GM18526 (cell line): ENCODE results near the gene ZNF765.

Experiments used
- POLR2A ChIP-seq: IDR thresholded peaks from 3 replicates; pipeline ENCODE4 v1.6.1; 2011; ENCODE audit not compliant: insufficient read length; ENCODE audit errors: extremely low read depth

The ZNF765 gene

GRCh38 chr19:53394974-53395839, at the start of gene ZNF765:
ZNF765 (plus strand) TSS chr19:53395149; CDS start chr19:53398016, 2,867 bp downstream.
- TF ChIP-seq POLR2A, result peak; percentile 81

DNA sequence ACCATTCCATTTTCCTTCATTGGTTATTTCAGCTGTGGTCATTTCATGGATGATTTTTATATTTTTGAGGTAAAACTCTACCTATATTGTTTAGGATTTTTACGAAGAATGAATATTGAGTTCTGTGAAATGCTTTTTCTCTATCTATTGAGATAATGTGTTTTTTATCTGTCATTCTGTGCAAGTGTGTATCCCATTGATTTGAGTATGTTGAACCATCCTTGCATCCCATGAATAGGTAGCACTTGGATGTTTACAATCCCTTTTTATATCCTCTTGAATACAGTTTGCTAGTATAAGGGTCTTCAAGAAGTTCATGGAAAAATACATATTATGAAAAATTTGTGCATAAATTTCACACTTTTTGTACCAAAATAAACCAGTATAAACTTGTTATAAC, 39.2 kb upstream of the ZNF765 start:
- TF ChIP-seq POLR2A, result no peak

DNA sequence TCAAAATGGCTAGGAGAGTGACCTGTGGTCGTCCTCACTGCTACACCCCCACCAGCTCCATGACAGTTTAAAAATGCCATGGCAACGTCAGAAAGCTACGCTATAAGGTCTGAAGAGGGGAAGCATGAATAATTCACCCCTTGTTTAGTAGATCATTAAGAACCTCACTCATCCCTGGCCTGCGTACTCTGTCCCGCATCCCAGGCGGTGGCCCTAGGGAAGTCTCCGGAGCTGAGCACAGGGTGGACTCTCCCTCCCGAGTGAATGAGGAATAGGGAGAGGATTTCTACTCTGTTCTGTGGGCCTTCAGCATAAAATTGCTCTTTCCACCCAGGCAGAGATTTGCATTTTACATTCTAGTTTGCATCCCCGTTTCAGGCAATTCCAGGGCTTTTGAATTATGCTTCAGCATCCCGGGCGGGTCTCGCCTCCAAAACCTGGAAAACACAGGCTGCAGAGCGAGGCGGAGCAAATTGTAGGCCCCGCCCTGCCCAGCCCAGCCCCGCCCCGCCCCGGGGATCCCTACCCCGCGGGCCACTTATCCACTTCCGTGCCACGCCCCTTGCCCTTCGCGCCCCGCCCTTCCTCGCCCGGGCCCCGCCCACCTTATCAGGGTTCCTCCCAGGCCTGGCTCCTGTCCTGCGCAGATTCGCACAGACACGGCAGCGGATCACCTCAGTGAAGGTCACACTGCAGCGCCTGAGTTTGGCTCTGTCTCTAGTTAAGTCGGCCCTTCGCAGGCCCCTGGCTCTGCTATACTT, 36.9 kb upstream of the ZNF765 start:
- no peak for TF ChIP-seq POLR2A

DNA sequence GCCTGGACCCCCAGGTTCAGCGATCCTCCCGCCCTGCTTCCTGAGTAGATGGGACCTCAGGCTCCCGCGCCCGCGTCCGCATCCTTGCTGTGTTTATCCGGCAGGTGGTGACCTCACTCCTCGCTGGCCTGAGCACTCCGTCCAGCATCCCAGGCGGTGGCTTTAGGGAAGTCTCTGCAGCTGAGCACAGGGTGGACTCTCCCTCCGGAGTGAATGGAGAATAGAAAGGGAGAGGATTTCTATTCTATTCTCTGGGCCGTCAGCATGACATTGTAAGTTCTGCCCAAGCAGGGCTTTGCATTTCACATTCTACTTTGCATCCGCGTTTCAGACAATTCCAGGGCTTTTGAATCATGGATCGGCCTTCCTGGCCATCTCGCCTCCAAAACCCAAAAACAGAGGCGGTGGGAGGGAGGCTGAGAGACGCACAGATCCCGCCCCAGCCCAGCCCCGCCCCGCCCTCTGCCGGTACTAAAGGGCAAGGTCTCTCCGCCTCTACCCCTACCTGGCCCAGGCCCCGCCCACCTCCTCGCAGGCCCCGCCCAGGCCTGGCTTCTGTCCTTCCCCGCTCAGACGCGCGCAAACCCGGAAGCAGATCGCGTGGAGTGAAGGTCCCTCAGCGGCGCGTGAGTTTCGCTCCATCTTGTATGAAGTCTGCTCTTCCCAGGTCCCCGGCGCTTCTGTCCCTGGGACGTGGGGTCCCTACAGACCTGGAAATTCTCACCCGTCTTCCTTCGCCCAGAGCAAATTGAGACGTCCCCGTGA, 29.6 kb upstream of the ZNF765 start, which contains the start of gene ZNF525:
Gene ZNF525 (plus strand): TSS at position 572 of the 765 bp plus-strand sequence. CDS start 6,577 bp downstream, outside the sequence.
- TF ChIP-seq POLR2A, result peak; percentile 92

GRCh38 chr19:53365899-53366493, 29.0 kb upstream of the ZNF765 start:
- TF ChIP-seq POLR2A, result no peak

- TF ChIP-seq POLR2A, result no peak
Observed at GRCh38 chr19:53372196-53372595, 22.8 kb upstream of the ZNF765 start.

GRCh38 chr19:53374288-53374687, 20.7 kb upstream of the ZNF765 start:
- no peak for TF ChIP-seq POLR2A

- no peak for TF ChIP-seq POLR2A
Observed at GRCh38 chr19:53374743-53375142, 20.2 kb upstream of the ZNF765 start.

DNA sequence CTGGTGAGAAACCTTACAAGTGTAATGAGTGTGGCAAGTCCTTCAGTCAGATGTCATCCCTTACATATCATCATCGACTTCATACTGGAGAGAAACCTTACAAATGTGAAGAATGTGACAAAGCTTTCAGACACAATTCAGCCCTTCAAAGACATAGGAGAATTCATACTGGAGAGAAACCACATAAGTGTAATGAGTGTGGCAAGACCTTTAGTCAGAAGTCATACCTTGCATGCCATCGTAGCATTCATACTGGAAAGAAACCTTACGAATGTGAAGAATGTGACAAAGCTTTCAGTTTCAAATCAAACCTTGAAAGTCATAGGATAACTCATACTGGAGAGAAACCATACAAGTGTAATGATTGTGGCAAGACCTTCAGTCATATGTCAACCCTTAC, 13.6 kb upstream of the ZNF765 start:
- TF ChIP-seq POLR2A, result no peak

- no peak for TF ChIP-seq POLR2A
Observed at GRCh38 chr19:53388168-53388567, 6.8 kb upstream of the ZNF765 start.

DNA sequence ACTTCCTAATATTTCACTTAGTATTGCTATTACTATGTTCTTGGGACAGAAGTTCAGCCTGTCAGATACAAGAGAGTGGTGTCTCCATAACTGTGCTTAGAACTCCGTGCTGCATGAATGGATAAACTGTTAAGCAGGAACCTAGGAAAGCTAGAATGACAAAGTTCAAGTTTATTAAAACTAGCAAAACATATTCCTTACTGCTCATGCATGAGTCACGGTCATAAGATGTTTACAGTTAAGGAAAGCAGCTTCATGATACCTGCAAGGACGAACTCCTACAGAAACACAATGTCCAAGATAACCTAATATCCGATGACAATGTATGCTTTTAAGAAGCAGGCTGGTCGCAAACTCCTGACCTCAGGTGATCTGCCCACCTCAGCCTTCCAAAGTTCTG, 6.0 kb upstream of the ZNF765 start:
- no peak for TF ChIP-seq POLR2A

- no peak for TF ChIP-seq POLR2A
Observed at GRCh38 chr19:53389571-53389970, 5.4 kb upstream of the ZNF765 start.

GRCh38 chr19:53389978-53390377, 5.0 kb upstream of the ZNF765 start:
- no peak for TF ChIP-seq POLR2A

DNA sequence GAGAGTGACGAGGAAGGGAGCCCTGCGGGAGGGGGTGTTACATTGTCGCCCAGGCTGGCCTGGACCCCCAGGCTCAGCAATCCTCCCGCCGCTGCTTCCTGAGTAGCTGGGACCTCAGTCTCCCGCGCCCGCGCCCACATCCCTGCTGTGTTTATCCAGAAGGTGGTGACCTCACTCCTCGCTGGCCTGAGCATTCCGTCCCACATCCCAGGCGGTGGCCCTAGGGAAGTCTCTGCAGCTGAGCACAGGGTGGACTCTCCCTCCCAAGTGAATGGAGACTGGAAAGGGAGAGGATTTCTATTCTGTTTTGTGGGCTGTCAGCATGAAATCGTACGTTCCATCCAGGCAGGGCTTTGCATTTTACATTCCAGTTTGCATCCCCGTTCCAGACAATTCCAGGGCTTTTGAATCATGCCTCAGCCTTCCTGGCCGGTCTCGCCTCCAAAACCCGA, 401 bp upstream of the ZNF765 start:
- no peak for TF ChIP-seq POLR2A

DNA sequence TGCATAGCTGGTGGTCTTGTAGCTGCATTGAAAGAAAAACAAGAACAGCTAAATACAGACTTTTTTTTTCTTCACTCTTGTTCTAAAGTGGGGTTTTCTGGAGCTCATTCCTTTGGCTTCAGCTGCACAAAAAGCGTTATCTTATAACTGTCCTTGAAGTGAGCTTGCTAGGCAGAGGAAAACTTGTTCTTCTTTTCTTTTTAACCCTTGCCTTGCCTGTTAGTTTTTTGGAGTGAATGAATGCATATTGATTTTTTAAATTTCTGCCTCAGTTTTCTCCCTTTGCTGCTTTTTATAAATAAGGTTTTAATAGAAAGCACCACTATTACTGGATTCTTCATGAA, 1.5 kb downstream of the ZNF765 start:
- no peak for TF ChIP-seq POLR2A
